ENCODE measurements around the gene IL33. TPM values are rescaled to one million over a fixed set of nuclear protein-coding genes. Genes with fewer than 3 reads are reported as not detected.

The IL33 gene
- total and polyA plus RNA-seq, 2 of the 8 experiments (the other 6 are each of a cell fraction or from before 2014, with no cell fraction given), result not detected

DNA sequence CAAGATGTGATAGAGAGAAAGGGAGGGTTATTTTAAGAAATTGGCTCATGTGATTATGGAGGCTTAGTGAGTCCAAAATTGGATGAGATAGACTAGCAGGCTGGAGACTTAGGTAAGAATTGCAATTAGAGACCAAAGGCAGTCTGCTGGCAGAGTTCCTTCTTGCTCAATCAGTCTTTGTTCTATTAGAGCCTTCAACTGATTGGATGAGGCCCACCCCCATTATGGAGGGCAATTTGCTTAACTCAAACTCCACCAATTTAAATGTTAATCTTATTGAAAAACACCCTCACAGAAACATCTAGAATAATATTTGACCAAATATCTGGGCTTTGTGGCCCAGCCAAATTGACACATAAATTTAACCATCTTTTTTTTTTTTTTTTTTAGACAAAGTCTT lies 88.6 kb downstream of the IL33 start:
- no peak overlapping the region for H3K4ac ChIP-seq (replicated peaks; ENCODE audit: insufficient read length, low read depth, low read length)
- H3K79me2 ChIP-seq (ENCODE audit: control insufficient read depth in 1 of 2, insufficient read depth in 2 of 2, low read length in 2 of 2), result no peaks in the 10 kb centered on the region
- POLR2A ChIA-PET (ENCODE audit: partially characterized antibody), result no interaction called here
- H3K4me3 ChIP-seq (ENCODE audit: extremely low read depth in 1 of 4, insufficient read depth in 2 of 4, low read depth in 3 of 4, low read length in 4 of 4), result no peak overlapping the region
- no peaks in the 10 kb centered on the region for H3K27me3 ChIP-seq (replicated peaks in 1 of 4; ENCODE audit: control insufficient read depth in 3 of 4, extremely low read depth in 1 of 4, insufficient read depth in 3 of 4, low read length in 3 of 4)
- H3K23ac ChIP-seq (ENCODE audit: insufficient read length), result no peak overlapping the region
- H2BK120ac ChIP-seq (replicated peaks; ENCODE audit: low read depth, low read length), result no peak overlapping the region
- H2BK15ac ChIP-seq (ENCODE audit: low read length), result no peak overlapping the region
- CTCF ChIA-PET (ENCODE audit: partially characterized antibody), result interaction anchor here (1.2 to 4.5 kb wide), 5 partner anchors 41 to 250 kb away, joined by 3 to 99 read pairs (median 11); no protein-coding TSS in a partner anchor
- H2AK5ac ChIP-seq (ENCODE audit: low read depth, low read length), result no peak overlapping the region
- no peak overlapping the region for H3K14ac ChIP-seq (ENCODE audit: insufficient read length)
- TF ChIP-seq SIRT6 (IDR thresholded peaks at IDR 0.05; ENCODE audit: low read length) (no peak), RBBP5 (IDR thresholded peaks at IDR 0.05; ENCODE audit: borderline replicate concordance, low read depth, low read length) (no peak)
- no peak overlapping the region for H2BK5ac ChIP-seq (ENCODE audit: low read depth, low read length)
- H3K9me3 ChIP-seq (ENCODE audit: insufficient read depth in 2 of 2, low read depth in 1 of 2, low read length in 1 of 2), result no peaks in the 10 kb centered on the region
- no peak overlapping the region for H3K27ac ChIP-seq (ENCODE audit: low read depth, low read length)
- H4K20me1 ChIP-seq (replicated peaks in 1 of 2; ENCODE audit: control insufficient read depth in 1 of 2, insufficient read depth in 2 of 2, low read length in 2 of 2), result no peaks in the 10 kb centered on the region
- H3K4me2 ChIP-seq (ENCODE audit: insufficient read depth in 1 of 2, low read depth in 2 of 2, low read length in 2 of 2), result no peak overlapping the region
- H2BK20ac ChIP-seq (ENCODE audit: low read length), result no peak overlapping the region
- no peak overlapping the region for H3K18ac ChIP-seq (ENCODE audit: extremely low read depth, low read length)
- no peaks in the 10 kb centered on the region for H3K23me2 ChIP-seq (ENCODE audit: low read depth, low read length)
- no peak overlapping the region for H4K91ac ChIP-seq (replicated peaks; ENCODE audit: insufficient read length, low read length)
- no peaks in the 10 kb centered on the region for H3K36me3 ChIP-seq (ENCODE audit: control insufficient read depth in 2 of 4, insufficient read depth in 4 of 4, low read length in 3 of 4)
- no peak overlapping the region for H3K9ac ChIP-seq (replicated peaks in 1 of 4; ENCODE audit: extremely low read depth in 1 of 4, low read depth in 3 of 4, low read length in 3 of 4)
- H2BK12ac ChIP-seq (ENCODE audit: low read depth, low read length), result no peak overlapping the region
- no peak overlapping the region for H2AFZ ChIP-seq (ENCODE audit: low read length)
- H4K8ac ChIP-seq (ENCODE audit: extremely low read depth, insufficient read depth, low read length), result no peak overlapping the region
- H3K79me1 ChIP-seq (ENCODE audit: low read depth, low read length), result no peaks in the 10 kb centered on the region
- DNase-seq (ENCODE audit: low read depth in 1 of 2, low spot score in 2 of 2), result no peak
- no peak overlapping the region for H4K5ac ChIP-seq (ENCODE audit: insufficient read length, low read depth, low read length)
- H3K56ac ChIP-seq (replicated peaks; ENCODE audit: insufficient read length, low read depth, low read length), result no peak overlapping the region
- FAIRE-seq, result no peak
- H3K4me1 ChIP-seq (replicated peaks in 1 of 4; ENCODE audit: control insufficient read depth in 3 of 4, insufficient read depth in 4 of 4, low read length in 3 of 4), result no peaks in the 10 kb centered on the region
